Measurements from ENCODE around the gene AGPAT2. TPM values are rescaled to one million over a fixed set of nuclear protein-coding genes. Genes with fewer than 3 reads are reported as not detected.

The AGPAT2 gene
- polyA plus RNA-seq, 1 of the 3 experiments (the other 2 are of a cell fraction) = 46.8 TPM

- Histone ChIP-seq H3K79me2 (ENCODE audit: insufficient read depth) (no peaks in the 10 kb centered on the region), H4K20me1 (ENCODE audit: insufficient read depth) (0 out of 2 replicates have a peak, but pooled peaks cover 5% of the 10 kb centered on the region), H3K4me2 (no peak overlapping the region), H3K9ac (no peak overlapping the region), H3F3A (replicated peaks; ENCODE audit: insufficient read depth) (peaks cover 3% of the 10 kb centered on the region), H3K27me3 (ENCODE audit: insufficient read depth) (no peaks in the 10 kb centered on the region), H3K27ac (ENCODE audit: low read depth in 2 of 2, low read length in 1 of 2) (no peak overlapping the region; a peak in 1 of 4 replicates), H3K36me3 (replicated peaks in 1 of 2; ENCODE audit: control insufficient read depth in 1 of 2, insufficient read depth in 2 of 2, low read length in 1 of 2) (no peaks in the 10 kb centered on the region), H3K9me3 (no peaks in the 10 kb centered on the region), H3K4me1 (ENCODE audit: control insufficient read depth in 1 of 2, insufficient read depth in 2 of 2, low read depth in 1 of 2, low read length in 1 of 2) (peaks cover 0 to 24% of the 10 kb centered on the region in 2 experiments; a peak in 1 of 4 replicates), H2AFZ (ENCODE audit: low read depth) (no peak overlapping the region), H3K9me2 (no peaks in the 10 kb centered on the region), H3K4me3 (ENCODE audit: low read depth in 2 of 2, low read length in 1 of 2) (no peak overlapping the region)
- no peak for DNase-seq
- CTCF ChIA-PET = interaction anchor here (0.6 to 3.6 kb wide), 11 partner anchors 9 to 182 kb away, joined by 3 to 19 read pairs (median 4); no protein-coding TSS in a partner anchor
- TF ChIP-seq FOXM1 (IDR thresholded peaks at IDR 0.05; ENCODE audit: low read depth) = no peak
- no peak for TF ChIP-seq REST (IDR thresholded peaks at IDR 0.05; ENCODE audit: low read depth, low read length)
- TF ChIP-seq MXI1 (IDR thresholded peaks at IDR 0.05; ENCODE audit: low read depth, low read length) = no peak
- TF ChIP-seq JUND (IDR thresholded peaks at IDR 0.05) = no peak
- TF ChIP-seq TCF12 (IDR thresholded peaks at IDR 0.05) = no peak
- no peak for TF ChIP-seq YY1 (IDR thresholded peaks at IDR 0.05; ENCODE audit: low read depth)
- TF ChIP-seq CHD2 (IDR thresholded peaks at IDR 0.05; ENCODE audit: low read length, partially characterized antibody) = no peak
- no peak for TF ChIP-seq ZBTB33 (IDR thresholded peaks at IDR 0.05; ENCODE audit: borderline replicate concordance, low read depth)
- no peak for TF ChIP-seq FOXJ3 (CRISPR knock-in tag; IDR thresholded peaks at IDR 0.05)
- no peak for TF ChIP-seq EZH2phosphoT487 (IDR thresholded peaks at IDR 0.05; ENCODE audit: borderline replicate concordance, low read depth)
- TF ChIP-seq CTCF (IDR thresholded peaks at IDR 0.05) = no peak
- TF ChIP-seq GATA2 (CRISPR knock-in tag; IDR thresholded peaks at IDR 0.05) = no peak
- POLR2A ChIA-PET = interaction anchor here (0.8 kb wide), 1 partner anchor 61 kb away, joined by 4 read pairs; no protein-coding TSS in a partner anchor
- 100% methylated on average over 4 of the region's 21 CpGs for WGBS (ENCODE audit: low lambda C conversion rate)
Observed at GRCh38 chr9:136667214-136667939, 19.9 kb downstream of the AGPAT2 start.
